CD4-positive, alpha-beta T cell treated with Interleukin-6 at 100 ng/mL for 8 hours (primary cell): Measurements from ENCODE around the gene STUB1.

Experiments
- DNase-seq: peaks from one replicate; pipeline ENCODE4 v3.0.0-alpha.2; 2020; ENCODE audit warnings: mixed read lengths, low spot score

STUB1 gene

DNA sequence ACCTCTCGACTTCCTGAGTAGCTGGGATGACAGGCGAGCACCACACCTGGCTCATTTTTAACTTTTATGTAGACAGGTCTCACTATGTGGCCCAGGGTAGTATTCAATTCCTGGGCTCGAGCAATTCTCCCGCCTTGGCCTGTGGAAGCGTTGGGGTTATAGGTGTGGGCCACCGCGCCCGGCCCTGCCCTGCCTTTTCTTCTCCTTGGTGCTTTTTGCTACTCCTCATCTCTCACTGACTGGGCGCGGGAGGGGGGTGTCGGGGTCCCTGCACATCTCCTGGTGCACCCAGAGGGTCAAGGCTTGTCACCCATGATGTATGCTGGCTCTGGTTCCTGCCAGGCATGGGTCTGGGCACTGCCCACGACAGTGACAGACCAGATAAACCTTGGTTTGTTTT lies 35.7 kb upstream of the STUB1 start:
- no peak for DNase-seq

DNA sequence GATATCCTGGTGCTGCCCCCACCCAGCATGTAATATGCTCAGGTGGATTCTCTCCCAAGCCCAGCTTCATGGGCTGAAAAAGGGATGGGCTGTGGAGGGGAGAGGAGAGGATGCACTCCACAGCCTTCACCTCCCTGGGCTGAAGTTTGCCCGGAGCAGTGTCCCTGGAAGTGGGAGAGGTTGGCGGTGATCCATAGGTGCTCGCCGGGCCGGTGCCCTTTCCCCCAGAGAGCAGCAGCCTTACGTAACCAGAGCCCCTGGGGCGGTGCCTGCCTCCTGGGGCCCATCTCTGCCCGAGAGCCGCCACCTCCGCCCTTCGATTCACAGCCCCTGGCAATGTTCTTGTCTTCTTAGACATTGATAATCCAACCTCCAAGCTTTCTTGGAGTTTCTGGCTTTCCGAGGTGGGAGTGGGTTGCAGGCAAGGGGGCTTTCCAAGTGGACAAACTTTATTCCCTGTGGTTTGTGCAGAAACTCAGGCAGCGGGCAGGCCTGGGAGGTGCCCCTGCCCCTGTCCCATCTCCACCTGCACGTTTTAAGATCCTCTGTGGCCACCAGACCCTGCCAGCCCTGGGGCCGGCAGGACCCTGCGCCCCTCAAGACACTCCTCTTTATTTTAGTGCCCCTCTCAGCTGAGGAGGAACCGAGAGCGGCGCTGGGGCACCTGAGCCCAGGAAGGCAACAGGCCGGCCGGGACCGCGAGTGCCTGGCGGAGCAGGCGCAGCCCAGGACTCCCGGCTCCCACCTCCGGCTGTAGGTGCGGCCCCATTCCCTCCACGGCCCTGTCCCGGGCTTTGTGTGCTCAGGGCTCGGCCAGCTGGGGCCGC lies 34.1 kb upstream of the STUB1 start:
- DNase-seq = no peak

DNA sequence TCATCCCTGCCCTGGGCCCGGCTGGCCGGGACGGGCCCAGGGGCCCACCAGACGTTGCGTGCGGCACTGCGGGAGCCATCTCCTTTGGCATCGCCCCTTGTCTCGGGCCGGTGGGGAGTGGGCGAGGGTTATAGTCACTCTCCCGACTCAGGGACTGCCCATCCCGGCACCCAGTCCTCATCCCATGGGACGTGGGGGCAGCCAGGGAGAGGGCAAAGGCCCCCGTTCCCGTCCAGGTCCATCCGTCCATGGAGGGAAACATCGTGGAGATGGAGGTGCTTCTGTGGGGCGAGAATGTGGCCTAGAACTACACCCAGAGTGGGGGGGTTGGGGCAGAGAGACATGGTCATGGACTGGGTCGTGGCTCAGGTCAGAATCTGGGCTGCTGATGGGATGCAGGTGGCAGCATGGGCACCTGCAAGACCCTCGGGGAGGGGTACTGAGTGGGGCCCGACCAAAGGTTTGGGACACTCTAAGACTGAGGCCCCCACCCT lies 33.5 kb upstream of the STUB1 start:
- no peak for DNase-seq

DNA sequence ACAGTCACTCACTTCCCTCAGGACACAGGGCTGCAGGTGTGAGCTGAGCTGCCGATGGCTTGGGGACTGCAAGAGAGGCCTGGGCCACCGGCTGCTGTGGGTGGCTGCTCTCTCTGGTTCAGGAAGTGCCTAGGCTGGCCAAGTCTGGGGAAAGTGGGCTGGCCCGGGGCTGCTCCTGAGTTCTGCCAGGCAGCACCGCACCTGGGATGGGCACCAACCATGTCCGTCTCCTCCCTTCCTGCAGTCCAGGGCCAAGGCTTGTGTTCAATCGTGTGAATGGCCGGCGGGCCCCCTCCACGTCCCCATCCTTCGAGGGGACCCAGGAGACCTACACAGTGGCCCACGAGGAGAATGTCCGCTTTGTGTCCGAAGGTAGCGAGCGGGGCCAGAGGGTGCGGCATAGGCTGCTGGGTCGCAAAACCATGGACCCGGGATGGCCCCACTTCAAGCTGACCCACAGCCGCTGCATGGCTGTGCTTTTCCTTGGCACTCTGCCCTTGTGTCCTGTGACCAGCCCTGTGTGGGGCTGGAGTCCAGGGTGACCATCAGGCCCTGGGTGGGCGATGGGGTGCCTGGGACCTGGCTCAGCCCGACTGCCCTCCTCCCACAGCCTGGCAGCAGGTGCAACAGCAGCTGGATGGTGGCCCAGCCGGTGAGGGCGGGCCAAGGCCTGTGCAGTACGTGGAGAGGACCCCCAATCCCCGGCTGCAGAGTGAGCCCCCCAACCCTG lies 32.9 kb upstream of the STUB1 start:
- DNase-seq = no peak

DNA sequence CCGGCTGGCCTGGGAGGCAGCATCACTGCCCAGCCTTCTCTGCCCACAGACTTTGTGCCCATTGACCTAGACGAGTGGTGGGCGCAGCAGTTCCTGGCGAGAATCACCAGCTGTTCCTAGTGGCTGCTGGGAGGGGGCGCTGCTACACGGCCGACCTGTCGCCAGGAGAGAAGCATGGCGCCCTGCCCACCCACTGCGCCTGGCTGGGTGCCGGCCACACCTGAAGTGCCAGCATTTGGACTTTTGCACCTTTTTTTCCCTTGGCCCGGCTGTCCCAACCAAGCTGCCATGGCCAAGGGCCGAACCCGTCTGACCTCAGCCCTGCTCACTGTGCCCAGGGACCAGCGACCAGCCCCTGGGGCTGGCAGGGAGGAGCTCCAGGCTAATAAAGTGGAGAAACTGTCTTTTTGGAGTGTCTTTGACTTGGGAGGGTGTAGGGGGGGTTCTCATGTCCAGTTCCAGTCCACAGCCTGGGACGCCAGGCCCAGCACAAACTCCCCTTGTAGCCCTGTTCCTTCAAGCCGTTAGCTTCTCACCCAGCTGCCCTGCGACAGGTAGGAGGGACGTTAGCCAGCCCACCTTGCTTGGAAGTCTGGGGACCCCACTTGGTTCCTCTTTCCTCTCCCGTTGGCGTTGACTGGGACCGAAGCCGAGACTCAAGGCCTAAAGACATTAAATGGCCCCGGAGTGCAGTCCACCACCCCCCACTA lies 32.0 kb upstream of the STUB1 start:
- DNase-seq = no peak

DNA sequence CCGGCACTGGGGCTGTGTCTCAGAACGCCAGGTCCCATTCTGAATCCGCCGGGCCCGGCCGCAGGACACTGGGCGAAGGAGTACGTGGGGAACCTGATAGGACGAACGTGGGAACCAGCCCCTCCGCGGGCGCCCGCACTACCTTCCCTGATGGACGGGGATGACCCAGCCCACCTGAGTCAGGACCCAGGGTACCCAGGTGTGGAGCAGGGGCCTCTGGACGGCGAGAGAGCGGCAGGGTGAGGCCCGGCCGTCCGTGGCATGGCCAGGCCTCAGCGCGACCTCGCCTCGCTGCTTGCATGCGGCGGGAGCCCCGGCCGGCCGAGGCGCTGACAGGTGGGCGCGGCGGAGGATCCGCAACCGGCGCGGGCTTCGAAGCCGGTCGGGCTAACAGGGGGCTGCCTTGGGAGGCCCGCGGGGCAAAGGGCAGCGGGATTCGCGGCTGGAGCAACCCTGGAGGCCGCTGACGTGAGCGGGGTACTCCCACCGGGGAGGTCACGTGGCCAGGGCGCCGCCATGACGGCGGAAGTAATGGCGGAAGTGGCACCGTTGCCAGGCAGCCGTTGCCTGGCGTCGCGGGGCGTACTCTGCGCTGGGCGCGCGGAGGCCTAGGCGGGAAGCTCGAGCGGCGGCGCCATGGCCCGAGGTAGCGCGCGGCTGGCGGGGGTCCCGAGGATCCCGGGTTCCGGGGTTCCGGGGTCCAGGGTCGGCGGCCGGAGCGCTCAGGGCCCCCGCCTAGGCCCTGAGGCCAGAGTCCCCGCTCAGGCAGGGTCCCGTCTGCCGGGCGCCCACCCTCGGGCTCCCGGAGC lies 31.2 kb upstream of the STUB1 start, which contains the start of gene WDR90:
Gene WDR90, plus strand, starts transcription at position 585 of the 809 bp plus-strand sequence. Its CDS starts 52 bp downstream, at position 637.
- peak; percentile 88 for DNase-seq

DNA sequence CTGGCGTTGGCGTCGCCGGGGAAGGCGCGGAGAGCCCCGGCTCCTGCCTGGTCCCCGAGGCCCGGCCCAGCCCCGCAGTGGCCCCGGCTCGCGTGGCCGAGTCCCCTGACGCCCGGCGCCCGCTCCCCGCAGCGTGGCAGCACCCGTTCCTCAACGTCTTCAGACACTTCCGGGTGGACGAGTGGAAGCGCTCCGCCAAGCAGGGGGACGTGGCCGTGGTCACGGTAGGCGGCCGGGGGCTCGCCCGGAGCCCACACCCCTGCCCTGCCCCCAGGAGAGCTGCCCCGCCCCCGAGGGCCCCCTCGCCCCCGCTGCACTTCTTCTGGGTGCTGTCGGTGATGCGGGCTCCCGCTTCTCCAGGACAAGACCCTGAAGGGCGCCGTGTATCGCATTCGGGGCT lies 30.6 kb upstream of the STUB1 start:
- DNase-seq = no peak

DNA sequence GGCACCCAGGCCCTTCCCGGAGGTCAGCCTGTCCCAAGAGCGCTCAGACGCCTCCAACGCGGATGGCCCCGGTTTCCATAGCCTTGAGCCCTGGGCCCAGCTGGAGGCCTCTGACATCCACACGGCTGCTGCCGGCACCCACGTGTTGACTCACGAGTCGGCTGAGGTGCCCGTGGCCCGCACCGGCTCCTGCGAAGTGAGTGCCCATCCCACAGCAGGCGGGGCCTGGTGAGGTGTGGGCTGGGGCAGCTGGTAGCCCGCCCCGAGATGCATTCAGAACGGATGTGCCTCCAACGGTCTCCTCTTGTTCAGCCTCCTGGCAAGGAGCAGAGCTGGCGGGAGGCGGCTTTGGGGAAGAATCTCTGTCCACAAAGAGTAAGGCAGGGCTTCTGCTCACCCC lies 28.4 kb upstream of the STUB1 start:
- DNase-seq = no peak

DNA sequence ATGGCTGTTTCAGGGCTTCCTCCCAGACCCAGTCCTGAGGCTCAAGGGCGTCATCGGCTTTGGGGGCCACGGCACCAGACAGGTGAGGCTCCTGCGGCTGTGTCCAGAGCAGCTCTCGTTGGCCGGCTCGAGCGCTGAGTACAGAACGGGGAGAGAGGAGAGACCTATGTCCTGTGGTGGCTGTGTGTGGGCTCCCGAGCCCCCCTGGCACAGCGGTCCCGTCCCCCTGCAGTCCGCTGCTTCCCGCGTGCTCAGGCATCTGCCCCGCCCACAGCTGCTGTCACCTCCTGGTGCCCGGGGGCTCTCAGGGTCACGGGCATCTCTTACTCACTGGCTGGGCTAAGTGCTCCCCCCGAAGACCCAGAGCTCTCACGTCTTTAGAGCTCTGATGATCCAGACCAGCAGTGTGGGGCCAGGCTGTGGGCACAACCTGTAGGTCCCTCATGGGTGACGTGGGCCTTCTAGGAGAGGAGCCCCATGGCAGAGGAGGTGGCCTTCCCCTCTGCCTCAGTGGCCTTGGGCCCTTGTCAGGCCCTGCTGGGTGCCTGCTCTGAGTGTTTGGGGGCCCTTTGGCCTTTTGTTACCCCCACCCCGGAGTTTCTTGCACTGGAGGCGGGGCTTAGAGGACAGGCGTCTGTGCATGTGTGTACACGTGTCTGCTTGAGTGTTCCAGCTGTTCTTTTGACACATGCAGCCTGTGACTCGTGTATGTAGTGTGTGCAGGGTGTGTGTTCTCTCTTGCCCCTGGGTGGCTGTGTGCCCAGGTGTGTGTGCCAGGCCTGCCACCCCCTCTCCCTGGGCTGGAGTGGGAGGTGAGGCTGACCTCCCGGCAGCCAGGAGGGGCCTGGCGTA lies 27.5 kb upstream of the STUB1 start:
- no peak for DNase-seq

DNA sequence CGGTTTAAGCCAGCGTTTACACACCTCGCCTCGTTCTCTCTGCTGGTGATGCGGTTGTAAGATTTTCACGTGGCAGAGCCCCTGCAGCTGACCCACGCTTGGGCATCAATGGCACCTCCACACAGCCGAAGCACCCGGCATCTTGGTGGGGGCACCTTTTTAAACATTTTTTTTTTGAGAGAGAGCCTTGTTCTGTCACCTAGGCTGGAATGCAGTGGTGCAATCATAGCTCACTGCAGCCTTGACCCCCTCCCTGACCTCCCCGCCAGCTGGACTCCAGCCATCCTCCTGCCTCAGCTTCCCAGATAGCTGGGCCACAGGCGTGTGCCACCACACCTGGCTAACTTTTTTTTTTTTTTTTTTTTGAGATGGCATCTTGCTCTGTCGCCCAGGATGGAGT lies 26.2 kb upstream of the STUB1 start:
- DNase-seq = no peak

DNA sequence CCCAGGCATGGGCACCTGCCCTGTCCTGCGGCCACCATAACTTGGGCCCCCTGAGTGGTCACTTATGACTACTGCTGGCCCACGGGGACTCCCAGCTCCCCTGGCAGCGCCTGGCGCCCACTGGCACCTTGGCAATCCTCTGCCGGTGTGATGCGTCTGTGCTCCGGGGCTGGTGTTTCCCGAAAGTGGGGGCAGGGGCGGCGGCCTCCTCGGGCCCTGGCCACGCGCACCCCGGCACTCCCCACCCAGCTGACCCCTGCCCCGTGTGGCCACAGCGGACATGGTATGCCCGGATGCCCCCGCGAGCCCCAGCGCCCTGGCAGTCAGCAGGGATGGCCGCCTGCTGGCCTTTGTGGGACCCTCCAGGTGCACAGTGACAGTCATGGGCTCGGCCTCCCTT lies 22.7 kb upstream of the STUB1 start:
- DNase-seq = no peak

DNA sequence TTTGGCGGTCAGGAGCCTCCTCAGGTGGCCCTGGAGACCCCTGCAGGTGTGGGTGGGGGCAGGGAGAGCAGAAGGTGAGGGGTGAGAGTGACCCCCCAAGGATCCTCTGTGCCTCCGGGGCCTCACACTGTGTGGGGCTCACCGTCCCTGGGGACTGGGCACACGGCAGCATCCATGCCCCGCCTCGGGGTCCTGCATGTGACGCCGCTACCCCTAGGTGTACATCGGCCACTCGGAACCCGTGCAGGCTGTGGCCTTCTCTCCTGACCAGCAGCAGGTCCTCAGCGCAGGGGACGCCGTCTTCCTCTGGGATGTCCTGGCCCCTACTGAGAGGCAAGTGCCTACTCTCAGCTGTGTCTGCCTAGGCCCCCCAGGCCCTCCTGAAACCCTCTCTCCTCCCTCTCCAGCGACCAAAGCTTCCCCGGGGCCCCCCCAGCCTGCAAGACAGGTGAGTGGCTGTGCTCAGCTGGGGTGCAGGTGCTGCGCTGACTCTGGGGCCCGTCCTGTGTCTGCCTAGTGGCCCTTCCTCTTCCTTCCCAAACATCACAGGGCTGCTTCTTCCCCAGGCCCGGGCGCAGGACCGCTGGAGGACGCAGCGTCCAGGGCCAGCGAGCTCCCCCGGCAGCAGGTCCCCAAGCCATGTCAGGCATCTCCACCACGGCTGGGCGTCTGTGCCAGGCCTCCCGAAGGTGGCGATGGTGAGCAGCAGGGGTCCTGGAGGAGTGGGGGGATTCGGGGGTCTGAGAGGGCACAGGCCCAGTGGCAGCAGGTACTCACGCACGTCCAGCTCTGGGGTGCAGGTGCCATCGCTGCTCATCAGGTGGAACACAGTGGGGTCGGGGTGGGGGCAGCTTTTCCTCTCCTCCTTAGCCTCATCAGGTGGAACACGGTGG lies 21.3 kb upstream of the STUB1 start:
- DNase-seq = no peak

DNA sequence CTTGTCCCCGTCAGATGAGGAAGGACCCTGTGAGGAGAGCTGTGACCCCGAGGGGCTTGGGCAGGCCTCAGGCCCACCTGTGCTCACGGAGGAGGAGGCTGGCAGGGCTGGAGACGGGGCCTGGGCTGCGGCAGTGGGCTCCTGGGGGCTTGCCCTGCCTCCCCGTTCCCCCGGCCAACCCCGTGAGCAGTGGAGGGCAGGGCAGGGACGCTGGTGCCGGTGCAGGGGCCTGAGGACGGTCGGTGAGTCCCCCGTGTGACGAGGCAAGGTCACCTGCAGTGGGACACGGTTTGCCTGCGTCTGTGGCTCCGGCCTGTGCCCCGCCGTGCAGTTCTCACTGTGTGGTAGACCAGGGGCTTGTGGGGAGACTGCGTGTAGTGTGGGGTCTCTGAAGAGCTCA lies 20.6 kb upstream of the STUB1 start:
- no peak for DNase-seq

DNA sequence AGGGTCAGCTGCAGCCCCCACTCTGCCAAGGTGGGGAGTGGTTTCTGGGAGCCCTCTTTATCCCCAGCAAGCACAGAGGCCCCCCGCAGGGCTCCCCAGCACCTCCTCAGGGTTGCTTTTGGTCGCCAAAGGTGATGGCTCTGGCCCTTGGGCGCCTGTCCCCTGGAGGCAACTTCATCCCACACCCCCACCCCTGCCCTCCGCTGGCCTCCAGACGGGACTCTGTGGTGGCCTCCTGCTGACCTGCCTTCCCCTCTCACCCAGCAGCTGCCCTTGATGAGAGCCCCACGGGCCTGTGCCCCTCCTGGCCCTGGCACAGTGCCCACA lies 20.1 kb upstream of the STUB1 start:
- DNase-seq = no peak

DNA sequence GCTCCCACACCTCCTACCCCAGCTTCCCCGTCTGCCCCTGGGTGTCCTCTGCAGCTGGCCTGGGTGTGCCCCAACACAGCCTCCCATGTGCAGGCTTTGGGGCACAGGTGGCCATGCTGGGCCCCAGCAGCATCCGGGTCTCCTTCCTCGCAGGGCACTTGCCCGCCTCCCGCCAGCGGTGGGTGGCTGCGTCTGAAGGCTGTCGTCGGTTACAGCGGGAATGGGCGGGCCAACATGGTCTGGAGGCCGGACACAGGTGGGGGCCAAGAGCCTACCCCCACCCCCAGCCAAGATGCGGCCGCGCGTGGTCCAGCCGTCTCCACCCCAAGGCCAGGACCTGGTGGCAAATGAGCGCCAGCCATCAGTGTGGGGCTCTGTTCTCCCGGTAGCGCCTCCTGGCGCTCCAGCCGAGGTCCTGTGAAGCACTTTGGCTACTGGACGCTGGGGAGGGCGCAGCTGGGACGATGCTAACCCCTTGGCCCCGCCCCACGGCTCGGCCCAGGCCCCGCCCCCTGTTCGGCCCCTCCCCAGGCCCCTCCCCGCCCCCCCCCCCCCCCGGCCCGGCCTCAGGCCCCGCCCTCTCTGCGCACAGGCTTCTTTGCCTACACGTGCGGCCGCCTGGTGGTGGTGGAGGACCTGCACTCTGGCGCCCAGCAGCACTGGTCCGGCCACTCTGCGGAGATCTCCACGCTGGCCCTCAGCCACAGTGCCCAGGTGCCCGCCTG lies 19.6 kb upstream of the STUB1 start:
- DNase-seq = peak; percentile 65

DNA sequence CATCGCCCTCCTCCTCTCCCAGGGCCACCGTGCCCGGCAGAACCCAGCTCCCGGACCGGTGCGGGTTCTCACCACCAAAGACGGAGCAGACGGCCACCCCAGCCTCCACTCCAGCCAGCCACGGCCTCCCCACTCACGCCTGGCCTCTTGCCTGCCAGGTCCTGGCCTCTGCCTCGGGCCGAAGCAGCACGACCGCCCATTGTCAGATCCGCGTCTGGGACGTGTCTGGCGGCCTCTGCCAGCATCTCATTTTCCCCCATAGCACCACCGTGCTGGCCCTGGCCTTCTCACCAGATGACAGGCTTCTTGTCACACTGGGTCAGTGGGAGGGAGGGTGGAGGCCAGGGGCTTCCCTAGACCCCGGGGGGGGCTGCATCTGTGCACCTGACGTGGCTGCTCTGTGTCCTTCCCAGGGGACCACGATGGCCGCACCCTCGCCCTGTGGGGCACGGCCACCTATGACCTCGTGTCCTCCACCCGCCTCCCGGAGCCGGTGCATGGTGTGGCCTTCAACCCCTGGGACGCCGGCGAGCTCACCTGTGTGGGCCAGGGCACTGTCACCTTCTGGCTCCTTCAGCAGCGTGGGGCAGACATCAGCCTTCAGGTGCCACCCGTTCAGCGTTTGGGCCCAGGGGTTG lies 18.9 kb upstream of the STUB1 start:
- no peak for DNase-seq

DNA sequence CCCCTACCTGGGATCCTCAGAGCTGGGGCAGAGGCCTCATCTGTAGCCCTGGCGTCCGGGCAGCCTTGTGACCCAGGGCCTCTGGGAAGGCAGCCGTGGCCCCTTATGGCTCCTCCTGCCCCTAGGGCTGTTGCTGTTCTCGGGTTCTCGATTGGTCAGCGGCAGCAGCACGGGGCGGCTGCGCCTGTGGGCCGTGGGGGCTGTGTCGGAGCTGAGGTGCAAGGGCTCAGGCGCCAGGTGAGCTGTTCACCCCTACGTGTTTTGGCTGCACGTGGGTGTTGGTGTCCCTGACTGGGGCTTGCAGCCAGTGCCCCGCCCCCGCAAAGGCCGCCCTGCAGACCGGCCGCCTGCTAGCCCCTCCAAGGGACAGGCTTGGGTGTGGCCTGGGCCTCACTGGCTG lies 18.1 kb upstream of the STUB1 start:
- no peak for DNase-seq

DNA sequence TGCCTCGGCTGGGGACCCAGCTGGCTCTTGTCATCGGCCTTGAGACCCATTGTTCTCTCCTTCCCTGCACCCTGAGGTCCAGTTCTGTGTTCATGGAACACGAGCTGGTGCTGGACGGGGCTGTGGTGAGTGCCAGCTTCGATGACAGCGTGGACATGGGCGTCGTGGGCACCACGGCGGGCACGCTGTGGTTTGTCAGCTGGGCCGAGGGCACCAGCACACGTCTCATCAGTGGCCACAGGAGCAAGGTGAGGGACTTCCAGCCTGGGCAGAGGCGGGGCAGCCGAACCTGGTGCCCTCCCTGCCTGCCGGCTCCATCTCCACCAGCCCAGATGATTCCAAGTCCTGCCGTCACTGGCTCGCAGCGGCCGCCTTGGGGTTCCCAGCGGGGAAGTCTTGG lies 17.6 kb upstream of the STUB1 start:
- no peak for DNase-seq

DNA sequence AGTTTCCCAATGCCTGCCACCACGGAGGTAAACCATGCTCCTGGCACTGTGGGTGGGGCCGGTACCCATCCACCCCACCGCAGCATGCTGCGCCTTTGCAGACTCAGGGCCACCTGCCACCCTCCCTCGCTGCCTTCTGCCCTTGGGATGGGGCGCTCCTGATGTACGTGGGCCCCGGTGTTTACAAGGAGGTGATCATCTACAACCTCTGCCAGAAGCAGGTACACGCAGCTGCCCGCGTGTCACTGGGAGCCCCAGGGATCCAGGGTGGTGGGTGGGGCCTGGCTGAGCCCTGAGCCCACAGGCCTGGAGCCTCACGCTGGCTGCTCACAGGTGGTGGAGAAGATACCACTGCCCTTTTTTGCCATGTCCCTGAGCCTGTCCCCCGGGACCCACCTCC lies 13.6 kb upstream of the STUB1 start:
- no peak for DNase-seq
